DND-41 (cell line): ENCODE results near the gene NR2F1.

Source experiments
- EZH2 ChIP-seq: IDR thresholded peaks from 3 replicates; pipeline ENCODE4 v1.6.1; 2012; ENCODE audit warnings: borderline replicate concordance, low read depth, mild to moderate bottlenecking, moderate library complexity, low read length, inconsistent platforms; ENCODE audit not compliant: severe bottlenecking
- TF ChIP-seq, protein P1 (sequence below): IDR thresholded peaks from 2 replicates; pipeline ENCODE4 v1.5.1; 2012; ENCODE audit warnings: borderline replicate concordance, low read length, moderate library complexity, mild to moderate bottlenecking; ENCODE audit not compliant: poor library complexity, severe bottlenecking; ENCODE audit errors: extremely low read depth

- TF ChIP-seq, protein P1, sequence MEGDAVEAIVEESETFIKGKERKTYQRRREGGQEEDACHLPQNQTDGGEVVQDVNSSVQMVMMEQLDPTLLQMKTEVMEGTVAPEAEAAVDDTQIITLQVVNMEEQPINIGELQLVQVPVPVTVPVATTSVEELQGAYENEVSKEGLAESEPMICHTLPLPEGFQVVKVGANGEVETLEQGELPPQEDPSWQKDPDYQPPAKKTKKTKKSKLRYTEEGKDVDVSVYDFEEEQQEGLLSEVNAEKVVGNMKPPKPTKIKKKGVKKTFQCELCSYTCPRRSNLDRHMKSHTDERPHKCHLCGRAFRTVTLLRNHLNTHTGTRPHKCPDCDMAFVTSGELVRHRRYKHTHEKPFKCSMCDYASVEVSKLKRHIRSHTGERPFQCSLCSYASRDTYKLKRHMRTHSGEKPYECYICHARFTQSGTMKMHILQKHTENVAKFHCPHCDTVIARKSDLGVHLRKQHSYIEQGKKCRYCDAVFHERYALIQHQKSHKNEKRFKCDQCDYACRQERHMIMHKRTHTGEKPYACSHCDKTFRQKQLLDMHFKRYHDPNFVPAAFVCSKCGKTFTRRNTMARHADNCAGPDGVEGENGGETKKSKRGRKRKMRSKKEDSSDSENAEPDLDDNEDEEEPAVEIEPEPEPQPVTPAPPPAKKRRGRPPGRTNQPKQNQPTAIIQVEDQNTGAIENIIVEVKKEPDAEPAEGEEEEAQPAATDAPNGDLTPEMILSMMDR: no peak
- TF ChIP-seq EZH2: no peak
Observed at GRCh38 chr5:93596310-93596675, 13.3 kb downstream of the NR2F1 start.
